ENCODE results near the gene TMEM86B. TPM values are rescaled to one million over a fixed set of nuclear protein-coding genes. Genes with fewer than 3 reads are reported as not detected.
"Not testable (repeated sequence)": the region's sequence is repeated elsewhere in the genome, so short reads cannot be mapped to it uniquely, and the experiment has no call there.

The TMEM86B gene
- polyA plus RNA-seq, 1 donor (not counting 4 experiments of a cell fraction or from before 2014, with no cell fraction given), result 0.60 TPM

DNA sequence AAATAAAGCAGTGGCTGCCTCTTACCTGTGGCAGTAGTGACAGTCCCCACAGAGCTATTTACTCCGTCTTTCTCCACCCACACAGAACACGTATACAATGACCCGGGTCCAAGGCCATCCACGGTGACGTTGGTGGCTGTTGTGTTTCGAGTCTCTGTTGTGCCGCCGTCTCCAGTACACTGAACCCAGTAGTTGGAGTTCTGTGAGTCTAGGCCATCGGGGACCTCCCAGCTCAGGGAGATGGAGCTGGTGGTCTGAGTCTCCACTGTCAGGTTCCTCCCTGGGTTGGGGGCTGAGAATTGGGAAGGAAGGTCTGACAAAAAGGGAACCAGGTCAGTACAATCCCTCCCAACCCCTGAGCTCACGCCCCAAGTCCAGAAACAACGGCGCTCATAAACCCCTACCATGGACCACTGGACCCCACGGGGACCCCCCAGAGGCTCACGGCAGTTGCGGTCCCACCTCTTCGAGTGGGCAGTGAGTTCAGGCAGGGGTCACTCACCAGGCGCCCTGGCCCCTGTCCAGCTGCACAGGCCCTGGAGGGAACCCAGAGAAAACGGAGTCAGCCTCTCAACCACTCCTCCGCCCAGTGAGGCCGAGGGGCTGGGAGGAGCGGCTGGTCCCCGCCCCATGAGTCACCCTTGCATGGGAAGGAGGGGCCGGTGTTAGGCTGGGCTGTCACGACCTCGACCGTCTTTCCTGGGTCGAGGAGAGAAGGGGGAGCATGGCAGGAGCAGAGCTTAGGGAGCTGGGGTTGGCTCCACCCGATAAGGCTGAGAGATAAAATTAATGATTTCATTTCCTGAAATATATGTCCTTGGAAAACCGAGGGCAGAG is 21.7 kb downstream of the TMEM86B start:
- no peak overlapping the region for H2AFZ ChIP-seq (ENCODE audit: control insufficient read depth, low read length)
- TF ChIP-seq, protein P1, sequence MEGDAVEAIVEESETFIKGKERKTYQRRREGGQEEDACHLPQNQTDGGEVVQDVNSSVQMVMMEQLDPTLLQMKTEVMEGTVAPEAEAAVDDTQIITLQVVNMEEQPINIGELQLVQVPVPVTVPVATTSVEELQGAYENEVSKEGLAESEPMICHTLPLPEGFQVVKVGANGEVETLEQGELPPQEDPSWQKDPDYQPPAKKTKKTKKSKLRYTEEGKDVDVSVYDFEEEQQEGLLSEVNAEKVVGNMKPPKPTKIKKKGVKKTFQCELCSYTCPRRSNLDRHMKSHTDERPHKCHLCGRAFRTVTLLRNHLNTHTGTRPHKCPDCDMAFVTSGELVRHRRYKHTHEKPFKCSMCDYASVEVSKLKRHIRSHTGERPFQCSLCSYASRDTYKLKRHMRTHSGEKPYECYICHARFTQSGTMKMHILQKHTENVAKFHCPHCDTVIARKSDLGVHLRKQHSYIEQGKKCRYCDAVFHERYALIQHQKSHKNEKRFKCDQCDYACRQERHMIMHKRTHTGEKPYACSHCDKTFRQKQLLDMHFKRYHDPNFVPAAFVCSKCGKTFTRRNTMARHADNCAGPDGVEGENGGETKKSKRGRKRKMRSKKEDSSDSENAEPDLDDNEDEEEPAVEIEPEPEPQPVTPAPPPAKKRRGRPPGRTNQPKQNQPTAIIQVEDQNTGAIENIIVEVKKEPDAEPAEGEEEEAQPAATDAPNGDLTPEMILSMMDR (optimal IDR thresholded peaks at IDR 0.05 in 1 of 3, IDR thresholded peaks at IDR 0.05 in 1 of 3, conservative IDR thresholded peaks at IDR 0.05 in 1 of 3; ENCODE audit: extremely low read depth in 1 of 3, insufficient read depth in 2 of 3, low read length in 3 of 3), result no peak
- no peak for TF ChIP-seq EZH2 (IDR thresholded peaks at IDR 0.05; ENCODE audit: low read length)
- no peaks in the 10 kb centered on the region for H3K27me3 ChIP-seq (ENCODE audit: control insufficient read depth, extremely low read depth, insufficient read depth, low read length)
- DNase-seq (ENCODE audit: low read depth, low spot score) (peak; percentile 59), FAIRE-seq (no peak)
- no peaks in the 10 kb centered on the region for H3K79me2 ChIP-seq (ENCODE audit: control insufficient read depth, insufficient read depth, low read length)
- no peaks in the 10 kb centered on the region for H3K9me3 ChIP-seq (ENCODE audit: control insufficient read depth, low read depth, low read length)
- H3K9me1 ChIP-seq (ENCODE audit: control insufficient read depth, extremely low read depth, insufficient read depth, low read length), result peaks cover 9% of the 10 kb centered on the region
- peak overlapping the region; percentile 62 for H3K9ac ChIP-seq (ENCODE audit: control insufficient read depth, extremely low read depth, insufficient read depth, low read length)
- peaks cover 24% of the 10 kb centered on the region for H3K4me1 ChIP-seq (ENCODE audit: control insufficient read depth, extremely low read depth, insufficient read depth, low read length)
- dilution Hi-C loops (cut with MboI; ENCODE audit: extremely low pct_ligation_motif_present, low sequenced_read_pairs), result no loop called here
- H3K36me3 ChIP-seq (ENCODE audit: control insufficient read depth in 2 of 2, extremely low read depth in 1 of 2, insufficient read depth in 2 of 2, low read length in 2 of 2), result no peaks in the 10 kb centered on the region
- H4K20me1 ChIP-seq (ENCODE audit: control insufficient read depth, extremely low read depth, insufficient read depth, low read length), result peaks cover 3% of the 10 kb centered on the region
- H3K27ac ChIP-seq (ENCODE audit: control insufficient read depth, insufficient read depth, low read length), result peak overlapping the region; percentile 63
- H3K4me2 ChIP-seq (ENCODE audit: control insufficient read depth, extremely low read depth, insufficient read depth, low read depth, low read length), result peak overlapping the region; percentile 74
- no peak overlapping the region for H3K4me3 ChIP-seq (ENCODE audit: control insufficient read depth in 2 of 3, extremely low read depth in 1 of 3, insufficient read depth in 2 of 3, low read depth in 1 of 3, low read length in 3 of 3)

GRCh38 chr19:55202199-55202598 is 26.4 kb downstream of the TMEM86B start:
- H3K9me1 ChIP-seq (ENCODE audit: control insufficient read depth, extremely low read depth, insufficient read depth, low read length); dilution Hi-C loops (cut with MboI; ENCODE audit: extremely low pct_ligation_motif_present, low sequenced_read_pairs); H3K27me3 ChIP-seq (ENCODE audit: control insufficient read depth, extremely low read depth, insufficient read depth, low read length); H4K20me1 ChIP-seq (ENCODE audit: control insufficient read depth, extremely low read depth, insufficient read depth, low read length); H3K4me2 ChIP-seq (ENCODE audit: control insufficient read depth, extremely low read depth, insufficient read depth, low read depth, low read length); H3K36me3 ChIP-seq (ENCODE audit: control insufficient read depth in 2 of 2, extremely low read depth in 1 of 2, insufficient read depth in 2 of 2, low read length in 2 of 2); H3K9ac ChIP-seq (ENCODE audit: control insufficient read depth, extremely low read depth, insufficient read depth, low read length); DNase-seq (ENCODE audit: low read depth, low spot score); H3K79me2 ChIP-seq (ENCODE audit: control insufficient read depth, insufficient read depth, low read length); H2AFZ ChIP-seq (ENCODE audit: control insufficient read depth, low read length); FAIRE-seq; H3K4me3 ChIP-seq (ENCODE audit: control insufficient read depth in 2 of 3, extremely low read depth in 1 of 3, insufficient read depth in 2 of 3, low read depth in 1 of 3, low read length in 3 of 3); H3K9me3 ChIP-seq (ENCODE audit: control insufficient read depth, low read depth, low read length); H3K4me1 ChIP-seq (ENCODE audit: control insufficient read depth, extremely low read depth, insufficient read depth, low read length); H3K27ac ChIP-seq (ENCODE audit: control insufficient read depth, insufficient read depth, low read length): not testable (repeated sequence)
- TF ChIP-seq, protein P1 (optimal IDR thresholded peaks at IDR 0.05 in 1 of 3, IDR thresholded peaks at IDR 0.05 in 1 of 3, conservative IDR thresholded peaks at IDR 0.05 in 1 of 3; ENCODE audit: extremely low read depth in 1 of 3, insufficient read depth in 2 of 3, low read length in 3 of 3), result peak in 2 of 3 experiments; percentile 0 to 6
